Left ventricle myocardium inferior (tissue), 1 donor: ENCODE data around the gene LDLRAP1. TPM values are rescaled to one million over a fixed set of nuclear protein-coding genes. Genes with fewer than 3 reads are reported as not detected.

Source experiments
- DNase-seq: peaks from one replicate; pipeline ENCODE4 v3.0.0-alpha.2; 2020
- H3K27ac ChIP-seq: fragments of 200-600 bp; replicated peaks from 2 replicates; pipeline ENCODE4 v1.8.0; 2021
- H3K27me3 ChIP-seq: fragments of 200-600 bp; 2 replicates; pipeline ENCODE4 v1.8.0; 2021; ENCODE audit warnings: low read depth
- H3K36me3 ChIP-seq: fragments of 200-600 bp; 2 replicates; pipeline ENCODE4 v1.8.0; 2021
- H3K4me1 ChIP-seq: fragments of 200-600 bp; 2 replicates; pipeline ENCODE4 v1.8.0; 2021
- H3K4me3 ChIP-seq: fragments of 200-600 bp; 2 replicates; pipeline ENCODE4 v1.8.0; 2021; ENCODE audit warnings: mild to moderate bottlenecking, moderate library complexity
- H3K9me3 ChIP-seq: fragments of 200-600 bp; replicated peaks from 2 replicates; pipeline ENCODE4 v1.8.0; 2021
- intact Hi-C: fragments of 100-400 bp; cut with micrococcal nuclease; formaldehyde crosslinking; loops from one replicate; pipeline ENCODE4 v1.11.0; 2022
- total RNA-seq: library from RNA; stranded (reverse); fragmentation: NEBNext Ultra II Directional; extraction: Animal tissue kit (Norgen Biotek cat#: 25700); gene quantifications from one replicate; pipeline ENCODE4 v1.2.1, GENCODE V29; 2021
- TF ChIP-seq, protein P1 (sequence below): fragments of 200-600 bp; IDR thresholded peaks from 2 replicates; pipeline ENCODE4 v1.8.0; 2021; ENCODE audit warnings: antibody characterized with exemption, mild to moderate bottlenecking, borderline replicate concordance
- donor health status: DM: no; HTN: yes; CAD: no; lungs with severe emphysema.

The LDLRAP1 gene
- total RNA-seq, 1 donor from 2014 or later = 14.4 TPM

GRCh38 chr1:25537153-25537831, 6.1 kb upstream of the LDLRAP1 start:
- H3K4me3 ChIP-seq = no peak overlapping the region
- no peaks in the 10 kb centered on the region for H3K4me1 ChIP-seq
- no peaks in the 10 kb centered on the region for H3K27me3 ChIP-seq
- no peaks in the 10 kb centered on the region for H3K36me3 ChIP-seq
- intact Hi-C loops = no loop called here
- no peak overlapping the region for H3K27ac ChIP-seq
- TF ChIP-seq, protein P1, sequence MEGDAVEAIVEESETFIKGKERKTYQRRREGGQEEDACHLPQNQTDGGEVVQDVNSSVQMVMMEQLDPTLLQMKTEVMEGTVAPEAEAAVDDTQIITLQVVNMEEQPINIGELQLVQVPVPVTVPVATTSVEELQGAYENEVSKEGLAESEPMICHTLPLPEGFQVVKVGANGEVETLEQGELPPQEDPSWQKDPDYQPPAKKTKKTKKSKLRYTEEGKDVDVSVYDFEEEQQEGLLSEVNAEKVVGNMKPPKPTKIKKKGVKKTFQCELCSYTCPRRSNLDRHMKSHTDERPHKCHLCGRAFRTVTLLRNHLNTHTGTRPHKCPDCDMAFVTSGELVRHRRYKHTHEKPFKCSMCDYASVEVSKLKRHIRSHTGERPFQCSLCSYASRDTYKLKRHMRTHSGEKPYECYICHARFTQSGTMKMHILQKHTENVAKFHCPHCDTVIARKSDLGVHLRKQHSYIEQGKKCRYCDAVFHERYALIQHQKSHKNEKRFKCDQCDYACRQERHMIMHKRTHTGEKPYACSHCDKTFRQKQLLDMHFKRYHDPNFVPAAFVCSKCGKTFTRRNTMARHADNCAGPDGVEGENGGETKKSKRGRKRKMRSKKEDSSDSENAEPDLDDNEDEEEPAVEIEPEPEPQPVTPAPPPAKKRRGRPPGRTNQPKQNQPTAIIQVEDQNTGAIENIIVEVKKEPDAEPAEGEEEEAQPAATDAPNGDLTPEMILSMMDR = no peak
- DNase-seq = no peak
- no peaks in the 10 kb centered on the region for H3K9me3 ChIP-seq

- no peaks in the 10 kb centered on the region for H3K9me3 ChIP-seq
- no peak overlapping the region for H3K4me3 ChIP-seq
- no peaks in the 10 kb centered on the region for H3K36me3 ChIP-seq
- TF ChIP-seq, protein P1 = no peak
- no peaks in the 10 kb centered on the region for H3K27me3 ChIP-seq
- H3K4me1 ChIP-seq = peaks cover 3% of the 10 kb centered on the region
- DNase-seq = no peak
- no peak overlapping the region for H3K27ac ChIP-seq
- intact Hi-C loops = no loop called here
Observed at GRCh38 chr1:25538191-25538767, 5.1 kb upstream of the LDLRAP1 start.

DNA sequence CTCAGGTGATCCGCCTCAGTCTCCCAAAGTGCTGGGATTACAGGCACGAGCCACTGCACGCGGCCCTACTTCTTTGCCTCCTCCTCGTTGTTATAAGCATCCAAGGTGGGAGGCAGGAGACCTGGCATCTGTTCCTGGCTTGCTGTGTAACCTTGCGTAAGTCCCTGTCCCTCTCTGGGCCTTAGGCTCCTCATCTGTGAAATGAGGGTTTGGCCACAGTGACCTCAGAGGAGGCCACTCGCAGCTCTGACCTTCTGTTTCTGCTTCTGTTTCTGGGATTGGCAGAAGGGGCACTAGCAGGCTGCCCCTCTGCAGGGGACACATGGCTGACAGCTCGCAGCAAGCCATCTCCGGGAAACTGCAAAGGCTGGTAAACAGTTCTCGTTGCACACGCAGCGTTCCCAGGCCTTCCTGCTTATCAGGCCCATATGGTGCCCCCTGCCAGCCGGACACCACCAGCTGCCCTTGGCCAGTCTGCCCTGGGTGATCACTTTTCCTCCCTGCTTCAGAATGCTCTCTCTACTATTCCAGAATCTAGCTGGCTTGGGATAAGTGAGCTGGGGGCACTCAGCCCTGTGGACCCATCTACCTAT, 2.6 kb upstream of the LDLRAP1 start:
- peaks cover 26% of the 10 kb centered on the region for H3K4me1 ChIP-seq
- no peak for DNase-seq
- TF ChIP-seq, protein P1 = no peak
- no peak overlapping the region for H3K27ac ChIP-seq
- H3K9me3 ChIP-seq = no peaks in the 10 kb centered on the region
- no peaks in the 10 kb centered on the region for H3K36me3 ChIP-seq
- intact Hi-C loops = no loop called here
- no peak overlapping the region for H3K4me3 ChIP-seq
- H3K27me3 ChIP-seq = no peaks in the 10 kb centered on the region

DNA sequence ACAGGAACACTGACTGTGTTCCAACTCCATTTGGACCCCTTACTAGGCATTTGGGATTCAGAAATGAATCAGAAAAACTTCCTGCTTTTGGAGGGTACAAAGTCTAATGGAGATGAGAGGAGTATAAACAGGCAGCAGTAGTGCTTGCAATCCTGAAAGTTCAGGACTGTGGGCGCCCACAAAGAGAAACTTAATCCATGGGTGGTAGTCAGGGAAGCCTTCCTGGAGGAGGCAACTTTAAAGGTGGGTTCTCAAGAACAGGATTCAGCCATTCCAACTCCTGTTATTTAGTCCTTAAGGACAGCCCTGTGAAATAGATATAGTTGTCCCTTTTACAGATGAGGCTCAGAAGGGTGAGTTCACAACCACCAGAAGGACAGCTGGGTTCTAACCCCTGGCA, 2.0 kb upstream of the LDLRAP1 start:
- no peaks in the 10 kb centered on the region for H3K27me3 ChIP-seq
- H3K36me3 ChIP-seq = no peaks in the 10 kb centered on the region
- H3K9me3 ChIP-seq = no peaks in the 10 kb centered on the region
- H3K4me1 ChIP-seq = peaks cover 32% of the 10 kb centered on the region
- intact Hi-C loops = no loop called here
- H3K27ac ChIP-seq = no peak overlapping the region
- no peak for DNase-seq
- TF ChIP-seq, protein P1 = no peak
- no peak overlapping the region for H3K4me3 ChIP-seq

DNA sequence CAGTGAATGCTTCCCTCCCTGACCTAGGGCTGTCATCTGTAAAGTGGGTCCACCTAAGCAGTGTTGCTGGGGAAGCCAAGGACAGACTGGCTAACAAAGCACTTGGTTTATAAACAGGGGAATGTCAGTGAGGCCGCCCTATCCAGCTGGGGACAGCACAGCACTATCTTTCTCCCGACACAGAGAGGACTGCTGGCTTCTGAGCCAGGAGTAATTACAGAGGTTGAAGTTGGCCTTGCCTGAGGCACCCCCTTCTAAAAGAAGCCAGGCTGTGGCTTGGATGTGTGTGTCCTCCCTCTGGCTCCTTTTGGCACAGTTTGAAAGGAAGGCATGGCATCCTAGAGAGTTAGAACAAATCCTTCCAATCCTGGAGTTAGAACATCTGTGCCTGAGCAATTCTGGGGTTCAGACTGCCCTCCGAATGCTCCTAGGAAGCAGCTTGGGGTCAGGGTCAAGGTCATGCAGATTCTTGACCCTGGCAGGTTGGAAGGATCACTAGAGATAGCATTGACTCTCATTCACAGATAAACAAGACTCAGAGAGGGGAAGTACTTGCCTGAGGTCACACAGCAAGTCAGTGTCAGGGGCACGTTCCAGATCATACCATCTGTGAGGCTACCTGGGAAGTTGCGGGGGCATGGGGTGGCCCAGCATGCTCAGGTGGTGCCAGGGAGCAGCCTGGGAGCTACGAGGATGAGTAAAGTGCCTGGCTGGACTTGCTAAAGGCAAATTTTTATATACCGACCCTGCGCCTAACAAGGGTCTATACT, 1.3 kb upstream of the LDLRAP1 start:
- Histone ChIP-seq H3K27me3 (no peaks in the 10 kb centered on the region), H3K4me3 (no peak overlapping the region), H3K27ac (no peak overlapping the region), H3K4me1 (peaks cover 36% of the 10 kb centered on the region), H3K9me3 (no peaks in the 10 kb centered on the region), H3K36me3 (no peaks in the 10 kb centered on the region)
- TF ChIP-seq, protein P1 = no peak
- intact Hi-C loops = no loop called here
- DNase-seq = no peak
